Stomach smooth muscle (tissue), 2 donors: Measurements from ENCODE around the gene PKP4.
"Not testable (repeated sequence)": the region's sequence is repeated elsewhere in the genome, so short reads cannot be mapped to it uniquely, and the experiment has no call there.

Source experiments
- H3K27ac ChIP-seq: one replicate; pipeline ENCODE4 v1.7.0; 2013; ENCODE audit warnings: mild to moderate bottlenecking, low read length, inconsistent platforms
- H3K27me3 ChIP-seq, 2 donors: one replicate each; pipeline ENCODE4 v1.7.0; 2013; ENCODE audit warnings: low read length in 2 of 2; ENCODE audit not compliant: insufficient read depth in 2 of 2, control insufficient read depth in 1 of 2
- H3K36me3 ChIP-seq, 2 donors: one replicate each; pipeline ENCODE4 v1.7.0; 2013; ENCODE audit warnings: low read length in 2 of 2; ENCODE audit not compliant: control insufficient read depth in 2 of 2, insufficient read depth in 2 of 2
- H3K4me1 ChIP-seq: one replicate; pipeline ENCODE4 v1.7.0; 2013; ENCODE audit warnings: low read length; ENCODE audit not compliant: control insufficient read depth, insufficient read depth
- H3K4me3 ChIP-seq, 2 donors: one replicate each; pipeline ENCODE4 v1.7.0; 2013; ENCODE audit warnings: low read length in 2 of 2
- H3K9ac ChIP-seq, 2 donors: one replicate each; pipeline ENCODE4 v1.7.0; 2013; ENCODE audit warnings: low read length in 2 of 2, mild to moderate bottlenecking in 1 of 2
- H3K9me3 ChIP-seq, 2 donors: one replicate each; pipeline ENCODE4 v1.7.0; 2013; ENCODE audit warnings: low read length in 2 of 2; ENCODE audit not compliant: control insufficient read depth in 2 of 2
- donor health status: healthy.
- donor health status: Pancreatic carcinoma.

PKP4 gene

DNA sequence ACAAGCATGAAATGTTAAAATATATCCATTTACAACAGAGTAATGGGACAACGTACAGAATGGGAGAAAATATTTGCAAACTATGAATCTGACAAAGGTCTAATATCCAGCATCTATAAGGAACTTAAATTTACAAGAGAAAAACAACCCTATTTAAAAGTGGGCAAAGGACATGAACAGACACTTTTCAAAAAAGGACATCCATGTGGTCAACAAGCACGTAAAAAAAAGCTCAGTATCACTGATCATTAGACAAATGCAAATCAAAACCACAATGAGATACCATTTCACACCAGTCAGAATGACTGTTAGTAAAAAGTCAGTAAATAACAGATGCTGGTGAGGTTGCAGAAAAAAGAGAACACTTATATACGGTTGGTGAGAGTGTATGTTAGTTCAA is 16.1 kb downstream of the PKP4 start:
- H3K4me1 ChIP-seq, H3K9ac ChIP-seq, H3K4me3 ChIP-seq, H3K27ac ChIP-seq, H3K9me3 ChIP-seq, H3K27me3 ChIP-seq, H3K36me3 ChIP-seq: not testable (repeated sequence)

DNA sequence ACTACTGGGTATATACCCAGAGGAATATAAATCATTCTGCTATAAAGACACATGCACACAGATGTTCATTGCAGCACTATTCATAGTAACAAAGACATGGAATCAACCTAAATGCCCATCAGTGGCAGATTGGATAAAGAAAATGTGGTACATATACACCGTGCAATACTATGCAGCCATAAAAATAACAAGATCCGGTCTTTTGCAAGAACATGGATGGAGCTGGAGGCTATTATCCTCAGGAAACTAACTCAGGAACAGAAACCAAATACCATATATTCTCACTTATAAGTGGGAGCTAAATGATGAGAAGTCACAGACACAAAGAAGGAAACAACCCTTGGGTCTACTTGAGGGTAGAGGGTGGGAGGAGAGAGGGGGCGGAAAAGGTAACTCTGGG is 16.5 kb downstream of the PKP4 start:
- H3K9ac ChIP-seq, H3K36me3 ChIP-seq: not testable (repeated sequence)

DNA sequence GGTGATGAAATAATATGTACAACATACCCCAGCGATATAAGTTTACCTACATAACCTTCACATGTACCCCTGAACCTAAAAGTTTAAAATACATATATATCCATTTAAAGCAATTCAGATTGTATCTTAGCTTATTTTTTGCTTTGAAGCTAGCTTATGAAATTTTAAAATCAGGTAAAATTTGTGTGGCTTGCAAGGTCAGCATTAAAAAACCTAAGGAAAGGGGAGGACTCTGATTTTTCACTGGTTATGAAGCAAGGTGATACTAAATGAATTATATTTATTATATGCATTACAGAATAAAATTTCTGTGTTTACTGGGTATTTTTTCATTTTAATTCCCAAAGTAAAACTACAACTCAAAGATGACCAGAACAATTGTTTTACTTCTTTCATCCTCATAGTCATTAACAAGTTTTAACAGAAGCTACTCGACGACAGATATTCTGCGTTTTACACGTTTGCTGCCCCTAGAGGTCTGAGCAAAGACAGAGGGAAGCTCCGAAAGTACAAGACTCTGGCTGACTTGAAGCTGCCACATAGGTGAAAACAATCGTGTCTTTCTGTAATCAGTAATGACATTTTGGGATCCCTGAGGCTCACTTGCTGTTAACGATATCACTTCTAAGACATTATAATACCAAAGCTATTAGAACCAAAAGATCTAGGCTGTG is 17.1 kb downstream of the PKP4 start:
- Histone ChIP-seq H3K4me3 (no peak overlapping the region), H3K9me3 (no peaks in the 10 kb centered on the region), H3K9ac (no peak overlapping the region), H3K4me1 (no peaks in the 10 kb centered on the region), H3K27me3 (no peaks in the 10 kb centered on the region), H3K27ac (no peak overlapping the region), H3K36me3 (no peaks in the 10 kb centered on the region)

More for the DNA sequence above, 16.5 kb downstream of the PKP4 start:
- H3K4me1 ChIP-seq, H3K27ac ChIP-seq, H3K4me3 ChIP-seq, H3K9me3 ChIP-seq, H3K27me3 ChIP-seq: not testable (repeated sequence)

DNA sequence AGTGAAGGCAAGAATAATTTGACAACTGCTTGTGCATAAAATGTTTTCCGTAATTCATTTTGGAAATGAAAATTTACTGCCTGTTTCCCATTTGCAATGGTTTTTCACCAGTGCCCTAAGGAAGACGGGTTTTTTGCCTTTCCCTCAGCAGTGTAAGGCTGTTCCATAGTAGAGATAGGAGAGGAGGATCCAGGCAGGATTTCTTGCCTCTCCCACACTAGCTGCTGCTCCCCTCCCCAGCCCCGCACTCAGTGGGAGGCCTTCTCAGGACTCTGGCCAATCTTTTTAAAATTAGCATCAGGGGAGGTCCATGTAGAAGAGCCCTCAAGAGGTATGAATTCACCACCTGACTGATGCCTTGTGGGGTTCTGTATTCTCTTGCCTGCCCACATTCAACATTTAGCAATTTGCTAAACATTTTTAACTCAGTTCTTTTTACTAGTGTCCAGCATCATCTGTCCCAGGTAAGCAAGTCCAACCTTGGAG is 17.8 kb downstream of the PKP4 start:
- not testable (repeated sequence) for H3K4me1 ChIP-seq, H3K36me3 ChIP-seq, H3K9ac ChIP-seq, H3K9me3 ChIP-seq, H3K4me3 ChIP-seq, H3K27me3 ChIP-seq, H3K27ac ChIP-seq

DNA sequence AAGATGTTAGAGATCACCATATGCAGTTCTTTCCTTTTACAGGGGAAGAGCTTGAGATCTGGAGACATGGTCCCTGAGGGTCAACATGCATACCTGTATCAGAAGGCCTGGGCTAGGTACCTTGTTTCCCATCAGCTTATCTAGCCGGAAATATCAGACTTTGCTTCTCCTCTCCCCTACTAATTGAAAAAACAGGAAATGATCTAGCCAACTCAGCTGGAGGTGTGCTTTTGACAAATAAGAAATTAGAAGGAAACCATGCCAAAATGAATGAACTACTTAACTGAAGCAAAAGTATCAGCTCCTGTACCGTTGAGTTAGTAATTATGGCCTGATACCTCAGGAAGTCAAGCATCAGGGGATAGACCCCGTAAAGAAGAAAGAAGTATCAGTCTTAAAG is 20.4 kb downstream of the PKP4 start:
- H3K27ac ChIP-seq: no peak overlapping the region
- H3K4me3 ChIP-seq: no peak overlapping the region
- H3K9me3 ChIP-seq: no peaks in the 10 kb centered on the region
- H3K4me1 ChIP-seq: no peaks in the 10 kb centered on the region
- H3K36me3 ChIP-seq: no peaks in the 10 kb centered on the region
- no peaks in the 10 kb centered on the region for H3K27me3 ChIP-seq
- H3K9ac ChIP-seq: no peak overlapping the region

DNA sequence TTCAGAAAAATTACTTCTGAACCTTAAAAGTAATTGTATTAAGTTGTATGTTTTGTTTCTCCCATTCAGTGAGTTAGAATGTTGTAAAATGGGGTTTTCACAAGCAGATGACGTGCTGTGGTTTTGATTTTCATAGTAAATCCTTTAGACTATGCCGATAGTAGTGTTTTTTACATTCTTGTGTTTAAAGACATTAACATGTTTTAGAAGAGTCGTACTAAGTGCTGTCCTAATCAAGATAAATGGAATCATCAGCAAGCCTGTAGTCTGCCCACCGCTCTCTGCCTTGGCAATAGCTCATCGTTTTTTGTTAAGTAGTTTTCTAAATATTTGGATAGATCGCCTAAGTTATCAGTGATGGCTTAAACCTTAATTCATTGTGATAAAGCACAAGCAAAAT is 21.5 kb downstream of the PKP4 start:
- no peaks in the 10 kb centered on the region for H3K27me3 ChIP-seq
- H3K27ac ChIP-seq: no peak overlapping the region
- H3K9ac ChIP-seq: no peak overlapping the region
- no peak overlapping the region for H3K4me3 ChIP-seq
- H3K4me1 ChIP-seq: no peaks in the 10 kb centered on the region
- no peaks in the 10 kb centered on the region for H3K36me3 ChIP-seq
- no peaks in the 10 kb centered on the region for H3K9me3 ChIP-seq

GRCh38 chr2:158478816-158479215 is 22.1 kb downstream of the PKP4 start:
- H3K36me3 ChIP-seq: no peaks in the 10 kb centered on the region
- H3K4me3 ChIP-seq: no peak overlapping the region
- H3K27me3 ChIP-seq: no peaks in the 10 kb centered on the region
- no peak overlapping the region for H3K9ac ChIP-seq
- no peaks in the 10 kb centered on the region for H3K4me1 ChIP-seq
- H3K27ac ChIP-seq: no peak overlapping the region
- H3K9me3 ChIP-seq: no peaks in the 10 kb centered on the region

DNA sequence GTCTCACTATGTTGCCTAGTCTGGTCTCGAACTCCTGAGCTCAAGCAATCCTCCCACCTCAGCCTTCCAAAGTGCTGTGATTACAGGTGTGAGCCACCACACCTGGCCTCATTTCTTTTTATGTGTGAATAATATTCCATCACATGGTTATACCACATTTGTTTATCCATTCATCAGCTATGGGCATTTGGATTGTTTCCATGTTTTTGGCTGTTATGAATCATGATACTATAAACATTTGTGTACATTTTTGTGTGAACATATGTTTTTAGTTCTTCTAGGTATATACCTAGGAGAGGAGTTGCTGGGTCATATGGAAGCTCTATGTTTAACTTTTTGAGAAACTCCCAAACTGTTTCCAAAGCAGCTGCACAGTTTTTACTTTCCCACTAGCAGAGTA is 24.4 kb downstream of the PKP4 start:
- no peak overlapping the region for H3K27ac ChIP-seq
- no peaks in the 10 kb centered on the region for H3K36me3 ChIP-seq
- no peaks in the 10 kb centered on the region for H3K4me1 ChIP-seq
- H3K4me3 ChIP-seq: no peak overlapping the region
- H3K9me3 ChIP-seq: no peaks in the 10 kb centered on the region
- H3K9ac ChIP-seq: no peak overlapping the region
- no peaks in the 10 kb centered on the region for H3K27me3 ChIP-seq

DNA sequence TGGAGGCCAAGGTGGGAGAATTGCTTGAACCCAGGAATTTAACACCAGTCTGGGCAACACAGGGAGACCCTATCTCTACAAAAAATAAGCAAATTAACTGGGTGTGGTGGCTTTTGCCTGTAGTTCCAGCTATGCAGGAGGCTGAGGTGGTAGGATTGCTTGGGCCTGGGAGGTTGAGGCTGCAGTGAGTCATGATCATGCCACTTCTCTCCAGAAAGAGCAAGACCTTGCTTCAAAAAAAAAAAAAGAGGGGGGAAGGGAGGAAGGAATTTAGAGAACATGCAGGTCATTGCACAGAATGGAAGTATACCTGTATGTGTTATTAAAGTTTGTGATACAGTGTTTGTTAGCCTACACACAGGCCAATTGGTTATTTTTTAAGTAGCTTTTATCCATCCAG is 25.8 kb downstream of the PKP4 start:
- peaks cover 9% of the 10 kb centered on the region for H3K4me1 ChIP-seq
- no peak overlapping the region for H3K27ac ChIP-seq
- H3K4me3 ChIP-seq: no peak overlapping the region
- H3K36me3 ChIP-seq: no peaks in the 10 kb centered on the region
- no peaks in the 10 kb centered on the region for H3K27me3 ChIP-seq
- no peak overlapping the region for H3K9ac ChIP-seq
- no peaks in the 10 kb centered on the region for H3K9me3 ChIP-seq

GRCh38 chr2:158484892-158485556 is 28.3 kb downstream of the PKP4 start:
- H3K27ac ChIP-seq: no peak overlapping the region
- no peaks in the 10 kb centered on the region for H3K27me3 ChIP-seq
- H3K9ac ChIP-seq: no peak overlapping the region
- H3K9me3 ChIP-seq: no peaks in the 10 kb centered on the region
- no peaks in the 10 kb centered on the region for H3K36me3 ChIP-seq
- peaks cover 12% of the 10 kb centered on the region for H3K4me1 ChIP-seq
- no peak overlapping the region for H3K4me3 ChIP-seq
